SU-DHL-6 (cell line): Measurements from ENCODE around the gene LRRC74A.

Experiments
- EZH2phosphoT487 ChIP-seq: fragments of 200-600 bp; sonication (generic), shearing (Covaris generic); conservative IDR thresholded peaks from 2 replicates; pipeline ENCODE4 v1.6.1; 2018; ENCODE audit warnings: mild to moderate bottlenecking, antibody characterized with exemption, low read length, moderate library complexity, mixed read lengths
- TF ChIP-seq, protein P1 (sequence below): fragments of 200-600 bp; sonication (generic); IDR thresholded peaks from one replicate; pipeline ENCODE4 v1.5.1; 2017; ENCODE audit warnings: antibody characterized with exemption, mild to moderate bottlenecking, low read length, moderate library complexity; ENCODE audit not compliant: insufficient read depth, poor library complexity, severe bottlenecking

DNA sequence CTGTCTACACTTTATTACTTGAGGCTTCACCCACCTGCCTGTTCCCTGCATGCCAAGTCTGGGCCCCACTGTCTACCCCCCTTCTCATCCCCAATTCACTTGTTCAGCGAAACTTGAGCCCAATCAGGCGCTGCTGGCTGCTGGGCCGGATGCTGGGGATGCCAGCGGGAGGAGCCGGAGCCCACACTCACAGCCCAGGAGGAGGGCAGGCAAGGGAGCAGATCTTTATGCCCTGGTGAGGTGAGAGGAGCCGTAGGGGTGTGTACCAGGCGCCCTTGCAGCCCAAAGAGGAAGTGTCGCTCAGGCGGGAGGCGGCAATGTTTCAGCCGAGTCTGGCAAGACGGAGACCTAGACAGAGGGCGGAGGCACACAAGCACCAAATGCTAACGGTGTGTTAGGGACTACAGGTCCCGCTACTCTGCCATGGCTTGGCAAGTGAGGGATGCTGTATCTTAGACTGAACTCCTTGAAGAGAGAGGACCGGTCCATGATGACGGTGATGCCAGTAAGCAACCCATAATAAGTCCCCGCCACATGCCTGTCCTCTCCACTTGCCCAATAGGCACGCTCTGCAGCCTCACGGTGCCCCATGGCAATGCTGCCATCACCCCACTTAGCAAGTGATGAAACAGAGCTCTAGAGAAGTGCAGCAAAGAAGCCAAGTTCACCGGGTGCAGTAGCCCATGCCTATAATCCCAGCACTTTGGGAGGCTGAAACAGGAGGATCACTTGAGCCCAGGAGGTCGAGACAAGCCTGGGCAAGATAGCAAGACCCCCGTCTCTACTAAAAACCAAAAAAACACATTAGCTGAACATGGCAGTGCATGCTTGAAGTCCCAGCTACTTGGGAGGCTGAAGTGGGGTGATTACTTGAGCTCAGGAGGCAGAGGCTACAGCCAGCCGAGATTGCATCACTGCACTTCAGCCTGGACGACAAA lies 41.6 kb downstream of the LRRC74A start:
- TF ChIP-seq, protein P1, sequence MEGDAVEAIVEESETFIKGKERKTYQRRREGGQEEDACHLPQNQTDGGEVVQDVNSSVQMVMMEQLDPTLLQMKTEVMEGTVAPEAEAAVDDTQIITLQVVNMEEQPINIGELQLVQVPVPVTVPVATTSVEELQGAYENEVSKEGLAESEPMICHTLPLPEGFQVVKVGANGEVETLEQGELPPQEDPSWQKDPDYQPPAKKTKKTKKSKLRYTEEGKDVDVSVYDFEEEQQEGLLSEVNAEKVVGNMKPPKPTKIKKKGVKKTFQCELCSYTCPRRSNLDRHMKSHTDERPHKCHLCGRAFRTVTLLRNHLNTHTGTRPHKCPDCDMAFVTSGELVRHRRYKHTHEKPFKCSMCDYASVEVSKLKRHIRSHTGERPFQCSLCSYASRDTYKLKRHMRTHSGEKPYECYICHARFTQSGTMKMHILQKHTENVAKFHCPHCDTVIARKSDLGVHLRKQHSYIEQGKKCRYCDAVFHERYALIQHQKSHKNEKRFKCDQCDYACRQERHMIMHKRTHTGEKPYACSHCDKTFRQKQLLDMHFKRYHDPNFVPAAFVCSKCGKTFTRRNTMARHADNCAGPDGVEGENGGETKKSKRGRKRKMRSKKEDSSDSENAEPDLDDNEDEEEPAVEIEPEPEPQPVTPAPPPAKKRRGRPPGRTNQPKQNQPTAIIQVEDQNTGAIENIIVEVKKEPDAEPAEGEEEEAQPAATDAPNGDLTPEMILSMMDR: no peak
- TF ChIP-seq EZH2phosphoT487: no peak
